Spinal cord (tissue), 4 donors: ENCODE data around the gene MED4. TPM values are rescaled to one million over a fixed set of nuclear protein-coding genes. Genes with fewer than 3 reads are reported as not detected.

Experiments
- polyA plus RNA-seq, 2 donors: library from polyadenylated mRNA; unstranded; fragments of 120-200 nt; gene quantifications; one replicate each; pipeline ENCODE4 v1.2.1, GENCODE V29; 2013; ENCODE audit not compliant: insufficient read length in 2 of 2
- small RNA-seq: library from RNA; depleted of rRNA; stranded (forward); fragments of <200 nt; gene quantifications from one replicate; pipeline ENCODE3, GENCODE V24; 2014; ENCODE audit warnings: low replicate concordance
- total RNA-seq, 2 donors: library from RNA; depleted of rRNA in 1 of 2; stranded (reverse); fragments of 120-200 nt in 1 of 2; fragments of >200 nt in 1 of 2; gene quantifications; one replicate each; pipeline versions ENCODE4 v1.2.3 to v1.2.4, GENCODE V29; 2013 to 2014

MED4 gene
- total and polyA plus RNA-seq, 4 donors, result 44.7 to 73.7 (median 54.0) TPM

Small RNAs within 50 kb of the gene (small RNA-seq; reads per million reads assigned to genes)
- gene POLR2KP2, result not detected

Other genes with a start within 250 kb of the MED4 start
- 100 to 1,000 TPM in 1 of 2 donors, 10 to 100 TPM in 1; 67.3 to 116 TPM for gene SUCLA2, start 93.8 kb downstream of the MED4 start, total RNA-seq
- 100 to 1,000 TPM in 1 of 2 donors, 10 to 100 TPM in 1; 91.4 to 106 TPM for gene SUCLA2, start 93.8 kb downstream of the MED4 start, polyA plus RNA-seq
- 10 to 100 TPM; 14.1 to 15.0 TPM for gene NUDT15, start 57.4 kb downstream of the MED4 start, total RNA-seq
- 10 to 100 TPM; 15.7 to 16.5 TPM for gene NUDT15, start 57.4 kb downstream of the MED4 start, polyA plus RNA-seq
- gene ITM2B, start 138.1 kb upstream of the MED4 start, total RNA-seq, result 100 to 1,000 TPM; 469 to 481 TPM
- 100 to 1,000 TPM; 704 to 753 TPM for gene ITM2B, start 138.1 kb upstream of the MED4 start, polyA plus RNA-seq
- 10 to 100 TPM; 51.5 to 99.8 TPM for gene RB1, start 208.6 kb upstream of the MED4 start, total RNA-seq
- gene RB1, start 208.6 kb upstream of the MED4 start, polyA plus RNA-seq, result 10 to 100 TPM; 38.0 to 46.4 TPM